ENCODE results near the gene HIRA. TPM values are rescaled to one million over a fixed set of nuclear protein-coding genes. Genes with fewer than 3 reads are reported as not detected.

The HIRA gene
- total RNA-seq, 1 donor from 2014 or later = 18.2 TPM

GRCh38 chr22:19419086-19419463 is 12.5 kb downstream of the HIRA start:
- peak; percentile 34 for ATAC-seq
- no peak for DNase-seq
- intact Hi-C loops (cut with micrococcal nuclease) = no loop called here

GRCh38 chr22:19412923-19413322 is 18.6 kb downstream of the HIRA start:
- intact Hi-C loops (cut with micrococcal nuclease) = no loop called here
- ATAC-seq (no peak), DNase-seq (no peak)

GRCh38 chr22:19412478-19412877 is 19.1 kb downstream of the HIRA start:
- intact Hi-C loops (cut with micrococcal nuclease) = no loop called here
- DNase-seq (no peak), ATAC-seq (no peak)

- ATAC-seq (peak; percentile 48), DNase-seq (no peak)
- intact Hi-C loops (cut with micrococcal nuclease) = no loop called here
Observed at GRCh38 chr22:19411690-19412045, 19.9 kb downstream of the HIRA start.

GRCh38 chr22:19410941-19411689 is 20.4 kb downstream of the HIRA start:
- ATAC-seq = peak; percentile 70
- intact Hi-C loops (cut with micrococcal nuclease) = no loop called here
- peak; percentile 65 for DNase-seq

DNA sequence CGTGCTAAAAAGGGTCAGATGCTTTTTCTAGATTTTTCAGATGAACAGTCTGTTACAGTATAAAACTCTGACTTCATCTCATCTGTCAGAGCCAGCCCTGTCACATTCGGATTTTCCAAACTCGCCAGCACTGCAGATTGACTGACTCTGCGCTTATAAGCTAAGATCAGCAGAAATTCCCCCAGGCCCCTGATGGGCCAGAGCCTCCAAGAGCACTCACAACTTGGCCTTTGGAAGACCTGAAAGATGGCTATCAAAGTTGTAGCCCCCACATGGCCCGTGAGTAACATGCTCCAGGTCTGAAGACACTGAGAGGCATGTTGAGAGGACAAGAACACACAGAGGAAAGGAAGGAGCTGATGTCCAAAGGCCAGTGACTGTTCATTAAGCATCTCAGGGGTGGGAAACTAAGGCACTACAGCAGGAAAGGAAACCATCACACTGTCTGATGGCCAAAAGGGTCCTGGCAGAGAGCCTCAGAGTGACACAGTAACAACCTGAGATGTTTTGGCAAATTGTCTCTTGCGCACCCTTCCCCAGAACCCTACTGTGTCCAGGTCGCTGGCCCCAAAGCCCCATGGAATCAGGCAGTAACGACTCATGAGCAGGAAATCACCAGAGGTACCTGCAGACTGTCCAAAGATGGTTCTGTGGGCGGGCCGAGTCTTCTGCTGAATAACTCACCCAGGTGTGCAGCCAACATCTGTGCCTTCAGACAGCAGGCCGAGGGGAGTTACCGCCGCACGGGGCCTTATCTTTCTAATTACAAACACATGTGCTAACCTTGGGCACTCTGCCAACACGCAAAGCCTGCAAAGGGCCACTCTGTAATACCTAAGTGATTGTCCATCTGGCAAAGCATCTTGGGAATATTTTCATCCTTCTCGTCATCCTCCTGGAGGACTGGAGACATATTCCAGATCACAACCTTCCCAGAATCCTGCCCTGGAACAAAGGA is 23.6 kb downstream of the HIRA start:
- intact Hi-C loops (cut with micrococcal nuclease) = no loop called here
- ATAC-seq (peak; percentile 38), DNase-seq (peak; percentile 41)

GRCh38 chr22:19406846-19407245 is 24.7 kb downstream of the HIRA start:
- intact Hi-C loops (cut with micrococcal nuclease) = no loop called here
- ATAC-seq = peak; percentile 82
- no peak for DNase-seq

GRCh38 chr22:19406281-19406811 is 25.2 kb downstream of the HIRA start:
- DNase-seq = no peak
- intact Hi-C loops (cut with micrococcal nuclease) = no loop called here
- no peak for ATAC-seq

GRCh38 chr22:19405652-19406051 is 25.9 kb downstream of the HIRA start:
- ATAC-seq = no peak
- intact Hi-C loops (cut with micrococcal nuclease) = no loop called here
- no peak for DNase-seq

GRCh38 chr22:19405133-19405532 is 26.4 kb downstream of the HIRA start:
- DNase-seq (no peak), ATAC-seq (no peak)
- intact Hi-C loops (cut with micrococcal nuclease) = no loop called here

- ATAC-seq = no peak
- intact Hi-C loops (cut with micrococcal nuclease) = no loop called here
- DNase-seq = no peak
Observed at GRCh38 chr22:19404676-19405075, 26.9 kb downstream of the HIRA start.

DNA sequence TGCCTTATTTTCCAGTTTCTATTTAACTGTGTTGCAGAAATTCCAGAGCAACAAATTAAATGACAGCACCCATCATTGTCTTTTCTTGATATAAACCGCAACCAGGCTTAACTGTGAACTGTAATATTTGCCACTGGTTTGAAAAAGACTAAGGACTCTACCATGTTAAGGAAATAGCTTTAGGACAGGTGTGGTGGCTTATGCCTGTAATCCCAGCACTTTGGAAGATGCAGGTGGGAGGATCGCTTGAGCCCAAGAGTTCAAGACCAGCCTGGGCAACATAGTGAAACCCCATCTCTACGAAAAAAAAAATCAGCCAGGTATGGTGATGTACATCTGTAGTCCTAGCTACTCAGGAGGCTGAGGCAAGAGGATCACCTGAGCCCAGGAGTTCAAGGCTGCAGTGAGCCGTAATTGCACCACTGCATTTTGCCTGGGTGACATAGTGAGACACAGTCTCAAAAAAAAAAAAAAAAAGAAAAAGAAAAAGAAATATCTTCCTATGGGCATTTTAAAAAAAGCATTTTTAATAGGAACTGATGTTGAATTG is 28.8 kb downstream of the HIRA start:
- DNase-seq (no peak), ATAC-seq (no peak)
- intact Hi-C loops (cut with micrococcal nuclease) = no loop called here

- no peak for ATAC-seq
- DNase-seq = no peak
- intact Hi-C loops (cut with micrococcal nuclease) = no loop called here
Observed at GRCh38 chr22:19401483-19401882, 30.1 kb downstream of the HIRA start.

DNA sequence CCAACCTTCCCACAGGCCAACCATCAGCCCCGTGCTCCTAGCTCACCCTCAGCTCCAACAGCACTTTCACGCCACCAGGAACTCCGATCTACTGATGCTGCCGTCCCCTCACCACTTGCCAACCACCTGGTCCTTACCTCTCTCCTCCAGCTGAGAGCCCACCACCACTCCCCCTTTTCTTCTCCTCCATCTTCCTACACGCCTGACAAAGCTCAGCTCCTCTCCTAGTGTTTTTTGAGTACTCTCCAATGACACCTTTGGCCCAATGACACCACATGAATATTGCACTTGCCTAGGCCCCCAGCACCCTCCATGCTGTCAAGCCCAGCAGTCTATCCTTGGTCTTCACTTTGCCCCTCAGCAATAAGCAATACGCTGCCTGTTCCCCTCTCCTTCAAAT is 30.7 kb downstream of the HIRA start:
- ATAC-seq = no peak
- intact Hi-C loops (cut with micrococcal nuclease) = no loop called here
- no peak for DNase-seq

DNA sequence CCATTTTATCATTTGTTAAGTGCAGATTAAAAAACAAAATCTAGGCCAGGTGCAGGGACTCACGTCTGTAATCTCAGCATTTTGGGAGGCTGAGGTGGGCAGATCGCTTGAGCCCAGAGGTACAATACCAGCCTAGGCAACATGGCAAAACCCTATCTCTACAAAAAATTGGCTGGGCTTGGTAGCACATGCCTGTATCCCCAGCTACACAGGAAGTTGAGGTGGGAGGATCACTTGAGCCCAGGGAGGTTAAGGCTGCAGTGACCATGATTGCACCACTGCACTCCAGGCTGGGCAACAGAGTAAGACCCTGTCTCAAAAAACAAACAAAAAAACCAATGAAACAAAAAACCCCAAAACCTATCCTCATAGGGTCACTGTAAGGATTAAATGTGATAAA is 32.9 kb downstream of the HIRA start:
- intact Hi-C loops (cut with micrococcal nuclease) = no loop called here
- DNase-seq (no peak), ATAC-seq (no peak)

- intact Hi-C loops (cut with micrococcal nuclease) = no loop called here
- no peak for DNase-seq
- no peak for ATAC-seq
Observed at GRCh38 chr22:19398206-19398605, 33.3 kb downstream of the HIRA start.

- intact Hi-C loops (cut with micrococcal nuclease) = no loop called here
- no peak for ATAC-seq
- no peak for DNase-seq
Observed at GRCh38 chr22:19397734-19398104, 33.8 kb downstream of the HIRA start.

DNA sequence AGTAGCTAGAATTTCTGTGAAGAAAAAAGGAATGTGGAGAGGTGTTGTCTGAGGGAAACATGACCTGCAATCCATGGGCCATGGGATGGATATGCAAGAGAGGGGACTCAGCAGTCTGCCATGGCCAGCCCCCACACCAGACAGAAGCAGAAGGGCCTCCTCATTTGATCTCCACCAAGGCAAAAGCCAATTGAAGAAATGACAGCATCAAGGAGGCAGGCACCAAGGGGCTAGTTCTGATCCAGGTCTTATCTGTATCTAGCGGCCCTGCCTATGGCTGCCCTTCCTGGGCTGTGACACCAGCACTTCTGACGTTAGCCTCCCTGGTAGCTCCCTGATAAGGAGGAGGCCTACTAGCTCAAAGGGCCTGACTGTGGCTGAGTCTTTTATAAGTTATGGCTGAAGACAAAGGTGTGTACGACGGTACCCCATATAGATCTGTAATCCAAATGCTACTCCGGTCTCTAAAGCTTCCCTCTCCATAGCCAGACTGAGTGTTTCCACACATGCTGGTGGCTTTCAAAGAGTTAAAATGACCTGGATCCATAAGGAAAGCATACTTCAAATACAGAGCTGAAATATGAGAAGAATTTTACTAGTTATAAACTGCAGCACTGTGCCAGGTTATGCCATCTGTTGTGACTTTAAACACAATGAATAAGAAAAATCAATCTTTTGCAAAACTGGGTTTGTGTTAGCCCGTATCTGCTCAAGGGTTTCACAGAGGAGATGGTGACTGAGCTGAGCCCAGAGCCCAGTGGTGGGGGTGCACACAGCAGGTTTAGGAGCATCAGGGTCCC is 34.4 kb downstream of the HIRA start:
- DNase-seq = no peak
- ATAC-seq = peak; percentile 79
- intact Hi-C loops (cut with micrococcal nuclease) = no loop called here

- intact Hi-C loops (cut with micrococcal nuclease) = no loop called here
- DNase-seq = no peak
- no peak for ATAC-seq
Observed at GRCh38 chr22:19396561-19396933, 35.0 kb downstream of the HIRA start.

Measured in left ventricle myocardium superior (tissue), 1 donor.